ENCODE results near the gene PDCD6IP.
"Not testable (repeated sequence)": the region's sequence is repeated elsewhere in the genome, so short reads cannot be mapped to it uniquely, and the experiment has no call there.

PDCD6IP gene

GRCh38 chr3:33795856-33796536, 2.4 kb upstream of the PDCD6IP start:
- DNase-seq: no peak

- DNase-seq: no peak
These were observed 365 bp upstream of the PDCD6IP start for GRCh38 chr3:33798113-33798417.

- no peak for DNase-seq
These were observed 747 bp downstream of the PDCD6IP start for GRCh38 chr3:33799202-33799551.

- no peak for DNase-seq
These were observed 4.8 kb downstream of the PDCD6IP start for GRCh38 chr3:33803252-33803651.

- DNase-seq: no peak
These were observed 5.6 kb downstream of the PDCD6IP start for GRCh38 chr3:33803894-33804526.

DNA sequence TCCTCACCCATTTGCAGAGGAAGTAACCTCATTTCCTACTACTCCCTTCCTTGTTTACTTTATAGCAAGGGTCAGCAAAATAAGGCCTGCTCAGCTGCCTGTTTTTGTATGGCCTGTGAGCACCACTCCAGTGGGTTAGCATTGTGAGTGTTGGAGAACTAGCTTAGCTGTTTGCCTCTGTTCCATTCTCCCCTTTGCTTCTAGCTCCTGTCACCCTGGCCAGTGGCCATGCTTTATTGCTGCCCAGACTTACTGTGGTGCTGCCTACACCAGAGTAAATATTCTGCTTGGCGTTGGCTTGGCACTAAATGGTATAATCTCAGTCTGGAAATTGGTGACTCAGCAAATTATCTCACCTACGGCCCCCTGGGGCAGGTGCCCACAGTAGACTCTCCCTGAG, 8.8 kb downstream of the PDCD6IP start:
- DNase-seq: no peak

GRCh38 chr3:33808559-33808958, 10.1 kb downstream of the PDCD6IP start:
- DNase-seq: no peak

DNA sequence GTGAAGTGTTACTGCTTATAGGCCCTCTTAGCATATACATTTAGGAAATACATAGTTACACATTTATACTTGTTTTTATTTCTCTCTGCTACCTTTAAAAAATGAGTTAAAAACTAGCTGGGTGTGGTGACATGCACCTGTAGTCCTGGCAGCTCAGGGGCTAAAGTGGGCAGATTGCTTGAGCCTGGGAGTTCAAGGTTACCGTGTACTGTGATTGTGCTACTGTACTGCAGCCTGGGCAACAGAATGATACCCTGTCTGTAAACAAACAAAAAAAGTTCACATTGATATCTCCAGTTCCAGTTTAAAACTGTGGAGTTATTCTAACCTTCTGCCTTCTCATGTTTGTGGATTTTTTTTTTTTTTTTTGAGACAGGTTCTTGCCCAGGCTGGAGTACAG, 12.1 kb downstream of the PDCD6IP start:
- DNase-seq: no peak

- no peak for DNase-seq
These were observed 23.6 kb downstream of the PDCD6IP start for GRCh38 chr3:33821989-33822388.

DNA sequence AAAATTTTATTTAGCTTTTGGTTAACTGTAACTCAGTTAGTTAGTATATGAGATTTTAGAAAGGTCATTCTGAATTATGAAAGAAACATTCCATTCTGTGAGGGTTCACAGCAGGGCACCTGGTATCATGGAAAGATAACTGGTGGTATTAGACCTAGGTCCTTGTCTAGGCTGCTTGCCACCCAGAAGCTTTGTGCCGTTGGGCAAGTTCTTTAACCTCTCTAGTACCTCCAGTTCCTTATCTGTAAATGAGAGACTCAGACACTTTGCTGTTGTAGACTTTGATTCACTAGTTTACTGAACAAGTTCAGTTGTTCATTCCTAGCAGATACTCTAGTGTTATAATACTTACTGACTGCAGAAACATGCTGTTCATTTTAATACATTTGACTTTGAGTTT, 25.4 kb downstream of the PDCD6IP start:
- no peak for DNase-seq

DNA sequence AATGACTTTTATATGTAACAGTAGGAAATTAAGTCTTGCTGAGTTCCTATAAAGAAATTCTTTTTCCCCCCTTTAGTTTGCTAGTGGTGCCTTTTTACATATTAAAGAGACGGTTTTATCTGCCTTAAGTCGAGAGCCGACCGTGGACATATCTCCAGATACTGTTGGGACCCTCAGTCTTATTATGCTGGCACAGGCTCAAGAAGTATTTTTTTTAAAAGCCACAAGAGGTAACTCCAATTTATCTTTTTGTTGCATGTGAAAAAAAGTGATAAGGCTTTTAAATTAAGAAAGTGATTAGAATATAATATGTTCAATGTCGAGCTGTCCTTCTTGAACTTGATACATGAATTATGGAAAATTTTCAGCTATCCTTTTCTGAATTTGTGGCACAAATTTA, 26.7 kb downstream of the PDCD6IP start:
- DNase-seq: no peak

DNA sequence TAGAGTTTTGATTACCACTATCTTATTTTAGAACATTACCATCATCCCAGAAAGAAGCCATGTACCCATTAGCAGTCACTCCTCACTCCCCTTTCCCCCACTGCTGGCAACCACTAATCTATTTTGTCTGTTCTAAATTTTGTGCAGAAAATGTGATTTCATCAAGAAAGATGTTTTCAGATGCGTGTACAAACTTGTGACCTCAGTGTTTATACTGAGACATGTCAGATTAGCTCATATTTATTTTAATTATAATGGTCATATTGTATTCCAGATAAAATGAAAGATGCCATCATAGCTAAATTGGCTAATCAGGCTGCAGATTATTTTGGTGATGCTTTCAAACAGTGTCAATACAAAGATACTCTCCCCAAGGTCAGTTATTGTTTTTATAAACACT, 27.8 kb downstream of the PDCD6IP start:
- DNase-seq: no peak

DNA sequence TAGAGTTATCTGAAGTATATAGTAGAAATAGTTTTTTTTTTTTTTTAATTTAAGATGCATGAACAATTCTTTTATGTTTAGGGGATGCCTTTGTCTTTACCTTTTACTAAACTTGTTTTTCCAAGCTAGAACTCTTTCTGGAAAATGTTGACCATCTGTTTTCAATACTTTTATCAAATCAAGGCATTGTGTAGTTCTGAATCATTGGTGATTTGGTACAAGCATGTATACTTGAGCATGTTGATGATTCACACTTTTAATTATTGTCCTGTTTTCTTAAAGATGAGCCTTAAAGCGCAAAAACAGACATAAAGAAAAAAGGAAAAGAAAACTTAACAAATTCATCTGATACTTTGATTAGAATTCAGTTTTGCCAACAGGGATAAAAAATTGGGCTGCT, 28.3 kb downstream of the PDCD6IP start:
- DNase-seq: no peak

GRCh38 chr3:33829720-33830119, 31.3 kb downstream of the PDCD6IP start:
- no peak for DNase-seq

- DNase-seq: no peak
These were observed 32.6 kb downstream of the PDCD6IP start for GRCh38 chr3:33831053-33831452.

- DNase-seq: no peak
These were observed 35.1 kb downstream of the PDCD6IP start for GRCh38 chr3:33833408-33834095.

DNA sequence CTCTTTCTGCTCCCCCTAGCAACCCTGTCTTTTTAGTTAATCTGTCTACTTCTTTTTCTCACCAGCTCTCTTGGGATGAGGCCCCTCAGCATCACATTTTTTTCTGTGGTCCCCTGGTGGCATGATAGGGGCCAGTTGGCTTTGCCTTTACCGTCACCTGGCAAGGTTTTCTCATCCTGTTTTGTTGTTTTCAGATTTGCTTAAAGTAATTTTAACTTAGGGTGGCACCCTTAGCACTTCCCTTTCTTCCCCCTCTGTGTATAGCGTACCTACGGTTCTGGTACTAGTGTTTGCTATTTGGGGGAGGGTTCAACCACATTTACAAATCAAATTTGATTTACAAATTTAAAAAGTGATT, 35.6 kb downstream of the PDCD6IP start:
- DNase-seq: no peak

GRCh38 chr3:33837182-33837581, 38.8 kb downstream of the PDCD6IP start:
- DNase-seq: not testable (repeated sequence)

DNA sequence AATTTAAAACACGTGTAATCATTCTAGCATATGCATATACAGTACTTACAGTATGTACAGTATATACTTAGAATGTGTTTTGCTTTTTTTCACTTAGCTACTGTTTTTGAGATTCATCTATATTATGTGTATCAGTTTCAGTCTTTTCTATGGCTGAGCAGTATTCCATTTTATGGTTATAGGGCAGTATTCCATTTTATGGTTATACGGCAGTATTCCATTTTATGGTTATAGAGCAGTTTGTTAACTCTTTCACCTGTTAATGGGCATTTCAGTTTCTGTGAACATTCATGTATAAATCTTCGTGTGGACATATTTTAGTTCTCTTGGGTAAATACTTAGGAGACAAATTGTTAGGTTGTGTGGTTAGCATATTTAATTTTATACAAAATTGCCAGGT, 40.9 kb downstream of the PDCD6IP start:
- no peak for DNase-seq

DNA sequence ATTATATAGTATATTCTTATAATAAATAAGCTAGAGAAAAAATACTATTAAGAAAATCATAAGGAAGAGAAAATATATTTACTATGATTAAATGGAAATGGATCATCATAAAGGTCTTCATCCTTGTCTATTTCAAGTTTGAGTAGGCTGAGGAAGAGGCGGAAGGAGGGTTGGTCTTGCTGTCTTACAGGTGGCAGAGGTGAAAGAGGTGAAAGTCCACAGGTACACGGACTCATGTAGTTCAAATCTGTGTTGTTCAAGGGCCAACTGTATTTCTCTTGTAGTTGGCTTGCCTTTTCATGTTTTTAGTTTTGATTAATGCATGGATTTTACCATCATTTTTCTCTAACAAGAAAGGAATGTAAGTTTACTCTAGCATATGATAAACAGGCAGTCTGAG, 41.7 kb downstream of the PDCD6IP start:
- DNase-seq: no peak

- DNase-seq: no peak
These were observed 50.4 kb downstream of the PDCD6IP start for GRCh38 chr3:33848624-33849347.

GRCh38 chr3:33850599-33850998, 52.2 kb downstream of the PDCD6IP start:
- DNase-seq: not testable (repeated sequence)

GRCh38 chr3:33855407-33855806, 57.0 kb downstream of the PDCD6IP start:
- not testable (repeated sequence) for DNase-seq

All from GOT3 (cell line).